ENCODE data around the gene FAU.

DNA sequence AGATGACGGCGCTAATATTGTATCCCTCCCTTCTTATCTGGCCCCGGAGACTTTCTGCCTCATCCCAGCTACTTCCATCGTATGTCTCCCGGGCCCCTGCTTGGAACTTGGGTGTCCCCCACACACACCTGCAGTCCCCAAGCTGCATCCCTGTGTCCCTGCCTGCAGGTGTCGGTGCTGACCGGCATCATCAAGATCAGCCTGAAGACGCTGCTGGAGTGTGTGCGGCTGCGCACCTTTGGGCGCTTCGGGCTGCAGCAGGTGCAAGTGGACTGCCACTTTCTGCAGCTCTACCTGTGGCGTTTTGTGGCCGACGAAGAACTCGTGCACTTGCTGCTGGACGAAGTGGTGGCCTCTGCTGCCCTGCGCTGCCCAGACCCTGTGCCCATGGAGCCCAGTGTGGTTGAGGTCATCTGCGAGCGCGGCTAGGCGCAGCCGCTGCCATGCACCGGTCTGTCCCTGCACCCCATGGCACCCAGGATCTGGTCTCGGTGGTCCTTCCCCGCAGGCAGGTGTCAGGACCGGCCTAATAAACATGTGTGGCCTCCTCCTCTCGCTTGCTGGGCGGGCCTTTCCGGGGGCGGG is 10.7 kb downstream of the FAU start:
- TF ChIP-seq, protein P1, sequence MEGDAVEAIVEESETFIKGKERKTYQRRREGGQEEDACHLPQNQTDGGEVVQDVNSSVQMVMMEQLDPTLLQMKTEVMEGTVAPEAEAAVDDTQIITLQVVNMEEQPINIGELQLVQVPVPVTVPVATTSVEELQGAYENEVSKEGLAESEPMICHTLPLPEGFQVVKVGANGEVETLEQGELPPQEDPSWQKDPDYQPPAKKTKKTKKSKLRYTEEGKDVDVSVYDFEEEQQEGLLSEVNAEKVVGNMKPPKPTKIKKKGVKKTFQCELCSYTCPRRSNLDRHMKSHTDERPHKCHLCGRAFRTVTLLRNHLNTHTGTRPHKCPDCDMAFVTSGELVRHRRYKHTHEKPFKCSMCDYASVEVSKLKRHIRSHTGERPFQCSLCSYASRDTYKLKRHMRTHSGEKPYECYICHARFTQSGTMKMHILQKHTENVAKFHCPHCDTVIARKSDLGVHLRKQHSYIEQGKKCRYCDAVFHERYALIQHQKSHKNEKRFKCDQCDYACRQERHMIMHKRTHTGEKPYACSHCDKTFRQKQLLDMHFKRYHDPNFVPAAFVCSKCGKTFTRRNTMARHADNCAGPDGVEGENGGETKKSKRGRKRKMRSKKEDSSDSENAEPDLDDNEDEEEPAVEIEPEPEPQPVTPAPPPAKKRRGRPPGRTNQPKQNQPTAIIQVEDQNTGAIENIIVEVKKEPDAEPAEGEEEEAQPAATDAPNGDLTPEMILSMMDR (IDR thresholded peaks at IDR 0.05), result no peak
- no peak for TF ChIP-seq POLR2AphosphoS5 (IDR thresholded peaks at IDR 0.05; ENCODE audit: low read depth, low read length)
- TF ChIP-seq, protein P2, sequence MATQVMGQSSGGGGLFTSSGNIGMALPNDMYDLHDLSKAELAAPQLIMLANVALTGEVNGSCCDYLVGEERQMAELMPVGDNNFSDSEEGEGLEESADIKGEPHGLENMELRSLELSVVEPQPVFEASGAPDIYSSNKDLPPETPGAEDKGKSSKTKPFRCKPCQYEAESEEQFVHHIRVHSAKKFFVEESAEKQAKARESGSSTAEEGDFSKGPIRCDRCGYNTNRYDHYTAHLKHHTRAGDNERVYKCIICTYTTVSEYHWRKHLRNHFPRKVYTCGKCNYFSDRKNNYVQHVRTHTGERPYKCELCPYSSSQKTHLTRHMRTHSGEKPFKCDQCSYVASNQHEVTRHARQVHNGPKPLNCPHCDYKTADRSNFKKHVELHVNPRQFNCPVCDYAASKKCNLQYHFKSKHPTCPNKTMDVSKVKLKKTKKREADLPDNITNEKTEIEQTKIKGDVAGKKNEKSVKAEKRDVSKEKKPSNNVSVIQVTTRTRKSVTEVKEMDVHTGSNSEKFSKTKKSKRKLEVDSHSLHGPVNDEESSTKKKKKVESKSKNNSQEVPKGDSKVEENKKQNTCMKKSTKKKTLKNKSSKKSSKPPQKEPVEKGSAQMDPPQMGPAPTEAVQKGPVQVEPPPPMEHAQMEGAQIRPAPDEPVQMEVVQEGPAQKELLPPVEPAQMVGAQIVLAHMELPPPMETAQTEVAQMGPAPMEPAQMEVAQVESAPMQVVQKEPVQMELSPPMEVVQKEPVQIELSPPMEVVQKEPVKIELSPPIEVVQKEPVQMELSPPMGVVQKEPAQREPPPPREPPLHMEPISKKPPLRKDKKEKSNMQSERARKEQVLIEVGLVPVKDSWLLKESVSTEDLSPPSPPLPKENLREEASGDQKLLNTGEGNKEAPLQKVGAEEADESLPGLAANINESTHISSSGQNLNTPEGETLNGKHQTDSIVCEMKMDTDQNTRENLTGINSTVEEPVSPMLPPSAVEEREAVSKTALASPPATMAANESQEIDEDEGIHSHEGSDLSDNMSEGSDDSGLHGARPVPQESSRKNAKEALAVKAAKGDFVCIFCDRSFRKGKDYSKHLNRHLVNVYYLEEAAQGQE (IDR thresholded peaks at IDR 0.05; ENCODE audit: insufficient read depth in 1 of 2, low read depth in 2 of 2, low read length in 1 of 2), result no peak

All from Panc1 (cell line).